Upper lobe of right lung (tissue), 1 donor: Measurements from ENCODE around the gene INIP. TPM values are rescaled to one million over a fixed set of nuclear protein-coding genes. Genes with fewer than 3 reads are reported as not detected.

Experiments
- ATAC-seq: fragments of 200-7000 bp; cut with Tn5 transposase; one replicate; pipeline ENCODE4 v1.9.1; 2020; ENCODE audit warnings: mild to moderate bottlenecking, moderate library complexity
- DNase-seq: peaks from one replicate; pipeline ENCODE4 v3.0.0-alpha.2; 2020
- H3K27ac ChIP-seq: fragments of 200-600 bp; one replicate; pipeline ENCODE4 v1.8.0; 2022
- H3K27me3 ChIP-seq: fragments of 200-600 bp; one replicate; pipeline ENCODE4 v1.8.0; 2022; ENCODE audit warnings: mild to moderate bottlenecking
- H3K36me3 ChIP-seq: fragments of 200-600 bp; one replicate; pipeline ENCODE4 v1.8.0; 2022
- H3K4me1 ChIP-seq: fragments of 200-600 bp; one replicate; pipeline ENCODE4 v1.8.0; 2022
- H3K4me3 ChIP-seq: fragments of 200-600 bp; one replicate; pipeline ENCODE4 v1.8.0; 2022; ENCODE audit warnings: mild to moderate bottlenecking
- H3K9me3 ChIP-seq: fragments of 200-600 bp; one replicate; pipeline ENCODE4 v1.8.0; 2022
- intact Hi-C: fragments of 100-400 bp; cut with DNase I; formaldehyde crosslinking; loops from one replicate; pipeline ENCODE4 v1.11.0; 2022
- total RNA-seq: library from RNA; stranded (reverse); fragmentation: NEBNext Ultra II Directional; extraction: Animal tissue kit (Norgen Biotek cat#: 25700); gene quantifications from one replicate; pipeline ENCODE4 v1.2.1, GENCODE V29; 2021
- TF ChIP-seq, protein P1 (sequence below): fragments of 200-600 bp; IDR thresholded peaks from one replicate; pipeline ENCODE4 v1.8.0; 2022; ENCODE audit warnings: antibody characterized with exemption
- donor health status: DM: no; HTN: yes; CAD: no; lungs with severe emphysema.

Gene INIP
- total RNA-seq, 1 donor from 2014 or later = 22.7 TPM

DNA sequence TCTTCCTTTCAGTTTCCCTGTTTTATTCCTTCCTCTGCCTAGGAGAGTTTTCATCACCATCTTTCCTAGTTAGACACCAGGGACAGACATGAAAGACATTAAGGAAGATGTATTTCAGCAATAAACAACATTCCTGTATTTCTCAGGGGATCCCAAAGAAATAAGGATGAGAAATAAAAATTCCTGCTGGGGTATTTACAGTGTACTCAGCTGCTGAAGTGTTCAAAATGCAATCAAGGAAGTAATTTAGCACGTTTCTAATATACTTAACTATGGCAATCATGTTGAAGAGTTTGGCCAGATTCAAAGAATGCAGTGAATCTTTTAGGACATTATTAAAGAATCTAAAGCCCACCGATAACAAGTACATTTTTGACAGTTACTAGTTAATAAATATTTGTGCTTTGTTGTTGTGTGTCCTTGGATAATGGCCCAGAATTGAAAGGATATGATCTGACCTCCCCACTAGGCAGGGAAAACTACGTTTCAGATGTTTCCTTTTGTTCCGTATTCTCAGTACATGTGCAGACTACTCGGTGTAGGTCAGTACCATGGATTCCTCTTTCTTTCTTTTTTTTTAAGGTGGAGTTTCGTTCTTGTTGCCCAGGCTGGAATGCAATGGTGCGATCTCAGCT lies 46.8 kb downstream of the INIP start:
- H3K27ac ChIP-seq = no peak overlapping the region
- no peak for DNase-seq

DNA sequence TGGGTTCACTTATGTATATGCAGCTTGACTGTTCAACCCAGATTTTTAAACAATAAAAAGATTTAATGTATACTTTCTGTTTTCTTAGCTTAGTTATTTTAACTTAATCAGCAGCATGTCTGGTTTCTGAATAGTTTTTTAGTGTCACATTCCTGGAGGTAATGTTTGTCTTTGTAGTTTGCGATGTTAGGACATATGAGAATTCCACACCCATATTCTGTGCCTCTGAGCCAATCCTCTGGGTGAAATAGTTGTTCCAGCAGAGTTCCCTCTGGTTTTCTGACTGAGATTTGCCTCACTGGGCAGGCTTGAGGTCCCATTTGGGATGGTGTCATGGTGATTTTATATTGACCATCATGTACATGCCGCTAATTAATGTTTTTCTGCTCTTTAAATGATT lies 48.6 kb downstream of the INIP start:
- H3K4me1 ChIP-seq = no peaks in the 10 kb centered on the region
- H3K9me3 ChIP-seq = no peaks in the 10 kb centered on the region
- TF ChIP-seq, protein P1, sequence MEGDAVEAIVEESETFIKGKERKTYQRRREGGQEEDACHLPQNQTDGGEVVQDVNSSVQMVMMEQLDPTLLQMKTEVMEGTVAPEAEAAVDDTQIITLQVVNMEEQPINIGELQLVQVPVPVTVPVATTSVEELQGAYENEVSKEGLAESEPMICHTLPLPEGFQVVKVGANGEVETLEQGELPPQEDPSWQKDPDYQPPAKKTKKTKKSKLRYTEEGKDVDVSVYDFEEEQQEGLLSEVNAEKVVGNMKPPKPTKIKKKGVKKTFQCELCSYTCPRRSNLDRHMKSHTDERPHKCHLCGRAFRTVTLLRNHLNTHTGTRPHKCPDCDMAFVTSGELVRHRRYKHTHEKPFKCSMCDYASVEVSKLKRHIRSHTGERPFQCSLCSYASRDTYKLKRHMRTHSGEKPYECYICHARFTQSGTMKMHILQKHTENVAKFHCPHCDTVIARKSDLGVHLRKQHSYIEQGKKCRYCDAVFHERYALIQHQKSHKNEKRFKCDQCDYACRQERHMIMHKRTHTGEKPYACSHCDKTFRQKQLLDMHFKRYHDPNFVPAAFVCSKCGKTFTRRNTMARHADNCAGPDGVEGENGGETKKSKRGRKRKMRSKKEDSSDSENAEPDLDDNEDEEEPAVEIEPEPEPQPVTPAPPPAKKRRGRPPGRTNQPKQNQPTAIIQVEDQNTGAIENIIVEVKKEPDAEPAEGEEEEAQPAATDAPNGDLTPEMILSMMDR = no peak
- intact Hi-C loops = no loop called here
- H3K4me3 ChIP-seq = no peak overlapping the region
- no peaks in the 10 kb centered on the region for H3K27me3 ChIP-seq
- H3K36me3 ChIP-seq = no peaks in the 10 kb centered on the region
- H3K27ac ChIP-seq = no peak overlapping the region
- DNase-seq = no peak
- ATAC-seq = no peak

More for the DNA sequence above, 46.8 kb downstream of the INIP start:
- H3K9me3 ChIP-seq = no peaks in the 10 kb centered on the region
- intact Hi-C loops = no loop called here
- no peak overlapping the region for H3K4me3 ChIP-seq
- no peak for ATAC-seq
- H3K4me1 ChIP-seq = no peaks in the 10 kb centered on the region
- no peaks in the 10 kb centered on the region for H3K27me3 ChIP-seq
- H3K36me3 ChIP-seq = no peaks in the 10 kb centered on the region
- TF ChIP-seq, protein P1 = no peak

DNA sequence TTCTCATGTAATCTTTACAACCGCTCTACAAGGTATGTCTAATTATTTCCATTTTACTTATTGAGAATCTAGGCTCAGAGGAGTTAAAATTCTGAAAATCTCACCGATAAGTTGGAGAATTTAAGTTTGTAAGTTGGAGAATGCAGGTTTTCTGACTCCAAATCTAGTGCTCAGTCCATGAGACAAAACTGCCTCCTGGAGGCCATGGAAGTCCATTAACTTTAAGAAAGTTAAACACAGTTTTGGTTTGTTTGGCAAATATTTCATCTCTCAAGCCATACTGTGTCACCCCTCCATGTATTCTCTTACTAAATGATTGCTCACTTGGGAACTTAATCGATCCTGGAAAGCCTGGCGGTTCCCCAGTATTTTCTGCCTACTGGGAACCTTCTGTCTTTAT lies 52.6 kb downstream of the INIP start:
- intact Hi-C loops = no loop called here
- TF ChIP-seq, protein P1 = peak; percentile 18
- DNase-seq = no peak
- H3K4me1 ChIP-seq = no peaks in the 10 kb centered on the region
- H3K27me3 ChIP-seq = no peaks in the 10 kb centered on the region
- ATAC-seq = no peak
- no peak overlapping the region for H3K27ac ChIP-seq
- no peak overlapping the region for H3K4me3 ChIP-seq
- H3K9me3 ChIP-seq = no peaks in the 10 kb centered on the region
- no peaks in the 10 kb centered on the region for H3K36me3 ChIP-seq

DNA sequence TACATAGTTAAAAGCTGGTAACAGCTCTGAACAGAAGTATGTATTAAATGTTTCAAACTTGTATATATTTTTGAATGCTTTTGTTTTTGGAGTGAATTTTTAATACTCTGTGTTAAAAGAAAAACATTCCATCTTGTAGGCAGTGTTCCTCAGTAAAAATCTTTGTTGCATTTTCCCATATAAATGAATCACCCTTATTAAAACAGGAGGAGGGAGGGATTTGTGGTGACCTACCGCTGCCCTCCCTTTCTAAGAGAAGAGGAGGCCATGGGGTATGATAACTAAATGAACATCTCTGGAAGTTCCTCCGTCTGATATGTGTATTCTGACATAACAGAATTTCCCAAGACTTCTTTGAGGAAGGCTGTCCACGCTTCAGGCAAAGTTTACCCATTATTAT lies 53.4 kb downstream of the INIP start:
- ATAC-seq (no peak), DNase-seq (no peak)
- Histone ChIP-seq H3K36me3 (no peaks in the 10 kb centered on the region), H3K4me1 (no peaks in the 10 kb centered on the region), H3K4me3 (no peak overlapping the region), H3K27me3 (no peaks in the 10 kb centered on the region), H3K9me3 (no peaks in the 10 kb centered on the region), H3K27ac (no peak overlapping the region)
- intact Hi-C loops = no loop called here
- TF ChIP-seq, protein P1 = no peak

DNA sequence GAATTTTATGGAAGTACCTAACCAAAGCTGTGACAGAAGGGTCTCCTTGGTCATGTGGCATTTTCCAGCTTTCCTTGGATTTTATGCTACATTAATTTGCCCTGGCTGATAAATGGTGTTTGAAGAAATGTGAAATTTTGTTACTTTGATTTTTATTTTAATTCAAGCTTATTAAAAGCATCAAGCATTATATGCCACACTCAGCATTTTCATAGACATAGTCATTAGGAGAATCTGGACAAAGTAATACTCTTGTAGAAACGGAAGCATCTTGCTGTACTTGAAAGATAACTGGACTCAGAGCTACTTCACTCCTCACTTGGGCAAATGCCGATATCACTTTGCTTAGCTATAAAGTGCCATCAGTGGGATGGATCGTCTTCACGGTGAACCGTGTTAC lies 54.2 kb downstream of the INIP start:
- intact Hi-C loops = no loop called here
- no peak overlapping the region for H3K4me3 ChIP-seq
- TF ChIP-seq, protein P1 = no peak
- H3K4me1 ChIP-seq = no peaks in the 10 kb centered on the region
- DNase-seq (no peak), ATAC-seq (no peak)
- no peak overlapping the region for H3K27ac ChIP-seq
- no peaks in the 10 kb centered on the region for H3K27me3 ChIP-seq
- no peaks in the 10 kb centered on the region for H3K36me3 ChIP-seq
- H3K9me3 ChIP-seq = no peaks in the 10 kb centered on the region

DNA sequence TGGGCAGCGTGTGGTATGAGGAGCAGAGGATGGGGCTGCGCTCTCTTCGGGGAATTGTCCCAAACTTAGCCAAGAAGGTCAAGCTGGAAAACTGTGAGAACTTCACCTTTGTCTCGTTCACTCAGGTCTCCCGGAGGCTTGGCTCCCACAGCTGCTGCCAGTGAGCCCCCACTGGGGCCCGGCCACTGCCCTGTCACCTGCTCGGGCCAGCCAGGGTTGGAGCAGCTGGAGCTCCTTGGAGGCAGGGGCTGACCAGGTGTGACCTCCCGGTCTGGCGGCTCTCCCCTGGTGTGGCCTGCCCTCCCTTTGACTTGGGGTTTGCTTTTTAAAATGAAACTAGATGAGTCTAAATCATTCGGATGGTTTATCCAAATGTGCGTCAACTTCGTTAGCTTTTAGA lies 58.0 kb downstream of the INIP start:
- TF ChIP-seq, protein P1 = no peak
- H3K9me3 ChIP-seq = no peaks in the 10 kb centered on the region
- no peak overlapping the region for H3K4me3 ChIP-seq
- intact Hi-C loops = no loop called here
- no peak for ATAC-seq
- no peaks in the 10 kb centered on the region for H3K27me3 ChIP-seq
- no peaks in the 10 kb centered on the region for H3K36me3 ChIP-seq
- H3K27ac ChIP-seq = no peak overlapping the region
- no peak for DNase-seq
- H3K4me1 ChIP-seq = no peaks in the 10 kb centered on the region
